Stimulated activated CD8-positive, alpha-beta memory T cell treated with anti-CD3 and anti-CD28 coated beads, Interleukin-7, amount 100 ng/mL, for 48 hours (primary cell): Measurements from ENCODE around the gene SMCR8.
"Not testable (repeated sequence)": the region's sequence is repeated elsewhere in the genome, so short reads cannot be mapped to it uniquely, and the experiment has no call there.

Experiments used
- DNase-seq, 2 donors: peaks; one replicate each; pipeline ENCODE4 v3.0.0-alpha.2; 2020; ENCODE audit warnings: low read depth in 1 of 2; ENCODE audit errors: extremely low read depth in 1 of 2

The SMCR8 gene

DNA sequence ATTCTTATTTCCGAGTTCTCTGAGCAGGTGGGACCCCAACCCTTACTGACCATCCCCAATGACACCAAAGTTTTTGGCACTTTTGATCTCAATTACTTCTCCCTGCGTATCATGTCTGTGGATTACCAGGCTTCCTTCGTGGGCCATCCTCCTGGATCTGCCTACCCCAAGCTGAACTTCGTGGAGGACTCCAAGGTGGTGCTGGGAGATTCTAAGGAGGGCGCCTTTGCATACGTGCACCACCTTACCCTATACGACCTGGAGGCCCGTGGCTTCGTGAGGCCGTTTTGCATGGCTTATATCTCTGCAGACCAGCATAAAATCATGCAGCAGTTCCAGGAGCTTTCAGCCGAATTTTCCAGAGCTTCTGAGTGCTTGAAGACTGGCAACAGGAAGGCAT is 868 bp downstream of the SMCR8 start:
- DNase-seq, result no peak

DNA sequence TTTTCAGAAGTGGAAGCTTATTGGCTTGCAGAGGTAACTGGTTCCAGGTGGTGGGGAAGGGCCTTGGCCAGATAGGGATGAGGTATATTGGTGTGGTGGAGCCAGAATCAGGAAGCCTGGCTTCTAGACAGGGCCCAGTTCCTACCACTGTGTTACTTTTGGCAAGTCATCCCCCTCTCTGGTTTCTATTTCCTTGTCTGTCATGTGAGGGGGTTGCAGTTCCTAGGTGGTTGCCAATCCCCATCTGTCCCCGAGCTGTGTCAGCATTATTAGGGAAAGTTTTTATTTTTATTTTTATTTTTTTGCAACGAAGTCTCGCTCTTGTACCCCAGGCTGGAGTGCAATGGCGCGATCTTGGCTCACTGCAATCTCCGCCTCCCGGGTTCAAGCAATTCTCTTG is 3.0 kb downstream of the SMCR8 start:
- DNase-seq, result no peak

DNA sequence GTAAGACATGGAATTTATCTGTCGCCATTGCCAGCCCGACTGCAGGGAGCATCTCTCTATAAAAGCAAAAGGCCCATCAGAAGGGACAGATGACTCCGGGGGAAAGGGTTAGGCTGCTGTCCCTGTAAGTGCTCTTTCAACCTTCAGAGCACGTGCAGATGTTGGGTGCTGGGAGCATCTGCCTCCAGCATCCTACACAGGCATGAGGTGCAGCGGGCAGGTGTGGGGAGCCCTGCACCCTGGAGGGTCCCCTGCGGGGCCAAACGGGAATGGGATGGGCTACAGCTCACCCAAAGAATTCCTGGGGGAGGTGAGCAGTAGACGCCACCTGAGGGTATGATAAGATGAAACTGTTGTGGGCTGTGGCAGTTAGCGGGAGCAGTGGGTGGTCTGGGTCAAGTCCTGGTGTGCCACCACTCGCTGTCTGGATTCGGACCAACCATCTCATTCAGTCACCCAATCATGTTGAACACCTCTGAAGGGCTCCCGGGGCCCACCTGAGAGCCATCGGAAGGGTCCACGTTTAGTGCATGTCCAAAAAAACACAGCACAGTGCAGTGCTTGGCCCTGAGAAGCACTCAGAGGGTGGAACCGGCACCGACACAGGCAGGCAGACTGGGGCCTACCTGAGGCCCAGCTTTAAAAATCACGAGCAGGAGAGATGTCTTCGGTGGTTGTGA is 3.8 kb downstream of the SMCR8 start:
- no peak for DNase-seq

DNA sequence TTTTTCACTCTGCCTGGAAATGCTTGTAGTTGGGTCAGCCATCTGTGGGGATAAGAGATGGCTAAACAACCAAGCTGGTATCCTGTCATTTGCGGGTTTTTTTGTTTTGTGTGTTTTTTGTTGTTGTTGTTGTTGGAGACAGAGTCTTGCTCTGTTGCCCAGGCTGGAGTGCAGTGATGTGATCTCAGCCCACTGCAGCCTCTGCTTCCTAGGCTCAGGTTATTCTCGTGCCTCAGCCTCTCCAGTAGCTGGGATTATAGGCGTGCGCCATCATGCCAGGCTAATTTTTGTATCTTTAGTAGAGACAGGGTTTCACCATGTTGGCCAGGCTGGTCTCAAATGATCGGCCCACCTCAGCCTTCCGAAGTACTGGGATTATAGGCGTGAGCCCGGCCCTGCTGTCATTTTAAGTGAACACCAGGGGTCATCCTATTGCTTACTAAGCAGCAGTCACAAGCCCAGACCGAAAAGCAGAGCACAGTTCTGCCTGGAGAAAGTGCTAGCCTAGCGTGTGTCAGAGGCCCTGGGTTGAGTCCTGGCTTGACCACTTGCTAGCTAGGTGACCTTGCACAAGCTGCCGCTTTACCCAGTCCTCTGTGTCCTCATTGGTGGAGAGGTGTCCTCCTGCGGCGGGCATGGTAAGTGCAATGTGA is 4.6 kb downstream of the SMCR8 start:
- DNase-seq, result no peak

DNA sequence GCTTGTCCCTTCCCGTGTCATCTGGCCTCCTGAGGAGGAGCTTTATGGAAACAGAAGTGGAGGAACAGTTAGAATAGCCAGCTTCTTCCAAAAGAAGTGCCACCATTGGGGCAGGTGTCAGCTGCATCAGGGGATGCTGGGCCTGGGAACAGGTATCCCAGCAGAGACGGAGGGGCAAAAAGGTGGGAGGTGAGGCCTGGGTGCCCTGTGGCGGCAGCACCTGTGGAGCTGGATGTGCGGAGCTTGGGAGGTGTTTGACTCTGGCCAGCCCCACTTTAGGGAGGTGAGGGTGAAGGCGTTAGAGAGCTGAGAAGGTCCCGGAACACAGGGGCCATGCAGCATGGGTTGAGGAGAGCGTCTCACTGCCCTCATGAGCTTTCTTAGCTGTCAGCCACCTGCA is 5.2 kb downstream of the SMCR8 start:
- no peak for DNase-seq

DNA sequence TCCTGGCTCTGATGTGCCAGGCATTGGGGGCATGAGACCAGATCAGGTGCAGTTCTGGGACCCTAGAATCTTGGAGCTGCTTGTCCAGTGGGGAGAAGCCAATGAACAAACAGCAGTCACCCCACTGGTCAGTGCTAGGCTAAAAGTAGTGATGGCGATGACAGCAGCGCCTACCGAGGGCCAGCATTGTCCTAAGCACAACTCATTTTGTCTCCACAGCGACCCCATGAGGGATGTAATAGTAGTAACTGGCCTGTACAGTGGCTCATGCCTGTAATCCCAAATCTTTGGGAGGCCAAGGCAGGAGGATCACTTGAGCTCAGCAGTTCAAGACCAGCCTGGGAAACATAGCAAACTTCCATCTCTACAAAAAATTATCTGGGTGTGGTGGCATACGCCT is 6.2 kb downstream of the SMCR8 start:
- DNase-seq, result no peak

DNA sequence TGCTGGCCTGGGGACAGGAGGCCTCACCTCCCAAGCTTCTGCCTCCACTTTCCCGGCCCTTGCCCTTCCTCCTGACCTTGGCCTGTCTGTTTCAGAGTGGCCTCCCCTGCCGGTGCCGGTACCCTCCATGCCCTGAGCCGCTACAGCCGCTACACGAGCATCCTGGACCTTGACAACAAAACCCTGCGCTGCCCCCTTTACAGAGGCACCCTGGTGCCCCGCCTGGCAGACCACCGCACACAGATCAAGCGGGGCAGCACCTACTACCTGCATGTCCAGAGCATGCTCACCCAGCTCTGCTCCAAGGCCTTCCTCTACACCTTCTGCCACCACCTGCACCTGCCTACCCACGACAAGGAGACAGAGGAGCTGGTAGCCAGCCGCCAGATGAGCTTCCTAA is 7.4 kb downstream of the SMCR8 start:
- DNase-seq, result no peak

DNA sequence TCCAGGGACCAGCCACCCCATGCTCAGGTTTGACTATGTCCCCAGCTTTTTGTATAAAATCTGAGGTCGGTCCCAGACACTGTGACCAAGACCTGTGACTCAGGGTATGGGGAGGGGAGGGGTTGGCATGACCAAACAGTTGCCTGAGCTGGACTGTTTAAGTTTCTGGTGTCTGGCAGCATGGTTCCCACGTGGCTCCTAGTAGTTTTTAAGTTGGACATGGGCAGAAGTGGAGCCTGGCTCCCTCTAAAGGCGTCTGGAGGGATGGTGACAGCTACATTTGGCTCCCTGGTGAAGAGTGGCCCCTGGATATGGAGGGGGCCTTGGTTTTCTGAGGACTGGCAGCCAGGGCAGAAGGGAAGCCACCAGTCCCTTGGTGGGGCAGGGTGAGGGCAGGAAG is 7.9 kb downstream of the SMCR8 start:
- no peak for DNase-seq

DNA sequence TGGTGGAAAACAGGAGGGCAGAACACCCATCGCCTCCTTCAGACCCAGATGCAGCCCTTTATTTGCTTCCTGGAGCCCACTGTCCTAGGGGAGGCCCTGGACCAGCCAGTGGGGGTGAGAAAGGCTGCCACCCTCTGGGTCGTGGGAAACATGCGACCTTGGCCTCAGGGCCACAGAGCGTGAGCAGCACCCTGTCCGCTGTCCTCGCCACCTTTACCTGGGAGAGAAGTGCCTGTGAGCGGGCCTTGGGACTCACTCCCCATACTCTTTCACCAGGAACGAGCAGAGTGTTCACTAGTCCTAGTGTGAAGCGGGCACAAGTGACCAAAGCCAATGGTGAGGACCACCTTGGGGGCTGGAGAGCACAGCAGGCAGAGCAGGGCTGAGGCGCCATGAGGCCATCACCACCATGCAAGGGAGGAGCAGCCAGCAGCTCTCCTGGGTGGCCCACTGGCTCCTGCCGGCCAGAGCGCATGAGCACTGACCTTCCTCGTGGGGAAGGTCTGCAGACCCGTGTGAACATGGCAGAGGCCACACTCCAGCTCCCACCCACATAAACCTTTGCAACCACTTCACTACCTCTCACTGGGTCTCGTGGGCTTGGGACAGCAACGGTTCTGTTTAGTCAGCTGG is 8.5 kb downstream of the SMCR8 start:
- no peak for DNase-seq

DNA sequence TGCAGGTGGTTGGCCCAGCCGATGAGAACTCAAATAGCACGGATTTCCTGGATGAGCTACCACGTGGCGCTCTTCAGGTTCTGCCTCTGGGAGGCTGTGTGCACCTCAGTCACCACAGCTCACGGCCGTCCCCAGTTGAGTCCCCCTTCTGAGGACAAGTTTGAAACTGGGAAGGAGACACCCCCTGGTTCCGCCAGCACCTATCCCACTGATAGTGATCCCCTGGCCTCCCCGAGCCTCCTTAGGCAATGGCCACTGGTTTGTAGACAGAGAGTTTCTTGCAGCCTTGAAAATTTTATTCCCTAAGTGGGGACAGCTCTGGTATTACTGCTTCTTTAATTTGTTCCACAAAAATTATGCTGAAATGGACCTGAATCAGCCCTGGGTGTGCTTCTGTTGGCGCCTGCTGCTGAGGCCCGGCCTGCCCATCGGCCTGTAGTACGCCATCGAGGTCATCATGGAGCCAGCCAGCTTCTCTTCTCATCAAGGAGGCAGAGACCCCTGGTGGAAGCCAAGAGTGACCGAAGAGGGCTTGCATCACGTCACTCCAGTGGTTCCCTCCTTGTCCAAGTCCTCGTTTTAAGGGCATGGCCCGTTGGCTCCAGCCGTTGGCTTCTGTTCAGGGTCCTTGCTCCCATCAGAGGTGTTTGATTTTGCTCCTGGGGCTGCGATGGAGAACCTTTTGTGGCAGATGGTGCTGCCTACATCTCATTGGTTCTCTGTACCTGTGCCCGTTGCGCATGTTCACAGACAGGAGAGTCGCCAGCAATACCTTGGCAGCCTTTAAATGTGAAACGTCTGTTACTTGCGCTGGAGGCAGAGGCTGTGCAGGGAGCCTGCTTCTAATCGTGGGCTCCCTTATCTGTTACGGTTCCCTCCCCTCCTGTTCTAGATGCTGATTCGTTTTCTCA is 9.3 kb downstream of the SMCR8 start:
- DNase-seq, result no peak

DNA sequence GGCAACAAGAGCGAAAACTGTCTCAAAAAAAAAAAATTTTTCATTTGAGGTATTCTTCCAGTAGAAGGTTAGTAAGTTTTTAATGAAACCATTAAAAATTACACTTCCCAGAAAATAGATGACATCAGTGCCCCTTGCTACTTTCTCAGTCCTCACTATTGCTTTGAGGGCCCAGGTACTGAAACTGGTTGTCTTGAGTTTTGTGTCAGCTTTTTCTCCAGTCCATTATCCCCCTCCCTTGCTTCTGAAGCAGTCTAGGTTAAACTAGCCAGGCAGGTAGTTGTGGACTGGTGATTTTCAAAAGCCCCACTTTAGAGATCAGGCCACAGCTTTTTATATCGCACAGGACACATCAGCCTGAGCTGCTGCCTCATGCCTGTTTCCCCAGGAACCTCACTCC is 10.9 kb downstream of the SMCR8 start:
- no peak for DNase-seq

DNA sequence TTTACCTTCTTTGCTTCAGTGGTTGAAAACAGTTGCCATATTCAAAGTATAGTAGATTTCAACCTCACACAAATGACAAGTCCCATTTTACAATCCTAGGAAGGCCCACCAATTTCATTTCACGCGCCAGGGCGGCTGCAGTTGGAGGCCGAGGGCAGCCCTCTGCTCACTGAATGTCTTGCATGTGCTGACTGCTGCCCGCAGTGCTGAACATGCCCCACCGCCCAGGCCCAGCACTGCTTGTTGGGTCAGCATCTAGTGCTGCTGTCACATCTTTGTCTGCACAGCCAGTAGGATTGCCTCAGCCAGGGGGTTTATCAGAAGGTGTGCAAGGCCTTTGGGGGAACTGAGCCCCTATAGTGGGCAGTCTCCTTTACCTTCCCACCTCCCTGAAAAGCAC is 11.5 kb downstream of the SMCR8 start:
- no peak for DNase-seq

DNA sequence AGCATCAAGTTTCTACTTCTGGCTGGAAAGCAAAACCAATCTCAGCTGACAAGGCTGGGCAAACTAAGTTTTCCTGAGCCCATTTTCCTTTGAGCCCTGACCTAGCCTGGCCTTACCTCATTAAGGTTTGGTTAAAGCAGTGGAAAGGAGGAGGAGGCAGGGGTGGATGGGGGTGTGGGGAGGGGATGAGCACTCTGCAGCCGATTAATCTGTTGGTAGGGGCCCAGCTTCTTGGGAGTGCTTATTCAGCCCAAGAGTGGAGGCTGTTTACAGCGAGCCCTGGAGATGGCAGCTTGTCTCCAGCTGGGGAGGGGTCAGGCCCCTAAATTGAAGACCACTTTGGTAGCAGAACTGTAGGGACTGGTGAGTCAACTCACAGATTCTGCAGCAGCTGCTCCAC is 12.0 kb downstream of the SMCR8 start:
- no peak for DNase-seq

DNA sequence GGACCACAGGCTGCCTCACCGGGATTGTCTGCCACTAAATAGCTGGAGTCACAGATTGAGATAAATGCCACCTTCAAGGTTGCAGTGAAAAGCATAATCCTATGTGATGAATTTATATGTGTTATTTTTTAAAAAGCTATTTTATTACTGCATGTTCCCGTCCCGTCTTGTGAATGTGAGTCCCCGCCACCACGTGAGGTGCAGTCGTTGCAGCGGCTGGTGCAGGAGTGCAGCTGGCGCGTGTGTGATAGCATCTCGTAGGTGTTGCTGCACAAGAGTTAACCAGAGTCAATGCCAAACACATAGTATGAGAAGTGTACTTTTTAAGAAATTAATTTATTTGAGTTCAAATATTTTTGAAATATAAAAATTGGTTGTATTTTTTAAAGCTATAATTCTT is 12.5 kb downstream of the SMCR8 start:
- no peak for DNase-seq

DNA sequence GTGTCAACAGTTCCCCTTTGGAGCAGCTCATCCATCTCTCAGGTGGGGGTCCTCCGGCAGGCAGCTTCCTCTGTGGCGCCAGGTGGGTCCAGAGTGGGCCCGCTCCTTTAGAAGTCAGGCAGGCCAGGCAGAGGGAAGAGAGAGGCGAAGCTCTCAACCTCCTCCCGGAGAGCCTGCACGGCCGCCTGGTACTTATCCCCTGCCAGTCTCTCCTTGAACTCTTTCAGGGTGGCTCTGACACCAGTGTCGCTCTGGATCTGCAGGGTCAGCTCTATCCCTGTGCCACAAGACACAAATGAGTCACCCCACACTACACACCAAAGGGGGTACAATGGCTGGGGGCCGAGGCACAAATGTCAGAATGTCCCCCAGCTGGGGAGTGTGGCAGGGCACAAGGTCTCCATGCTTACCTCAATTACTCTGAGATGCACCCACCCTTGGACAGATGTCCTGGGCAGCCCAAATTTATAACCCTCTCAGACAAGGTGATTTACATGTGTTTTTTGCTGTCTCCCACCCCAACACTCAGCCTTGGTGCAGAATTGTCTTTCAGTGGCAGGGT is 13.6 kb downstream of the SMCR8 start:
- DNase-seq, result no peak

DNA sequence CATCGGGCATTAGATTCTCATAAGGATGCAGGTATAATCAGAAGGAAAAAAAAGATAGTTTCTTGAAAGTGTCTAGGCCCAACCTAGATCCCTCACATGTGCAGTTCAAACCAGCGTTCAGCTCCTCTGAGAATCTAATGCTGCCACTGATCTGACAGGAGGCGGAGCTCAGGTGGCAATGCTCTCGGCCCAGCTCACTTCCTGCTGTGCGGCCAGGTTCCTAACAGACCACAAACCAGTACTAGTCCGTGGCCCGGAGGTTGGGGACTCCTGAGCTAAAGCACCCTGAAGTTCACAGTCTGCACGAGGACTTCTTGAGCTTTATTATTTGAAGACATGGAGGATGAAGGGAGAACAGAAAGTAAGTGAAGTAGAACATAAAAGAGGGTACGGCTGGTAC is 16.8 kb downstream of the SMCR8 start:
- no peak for DNase-seq

DNA sequence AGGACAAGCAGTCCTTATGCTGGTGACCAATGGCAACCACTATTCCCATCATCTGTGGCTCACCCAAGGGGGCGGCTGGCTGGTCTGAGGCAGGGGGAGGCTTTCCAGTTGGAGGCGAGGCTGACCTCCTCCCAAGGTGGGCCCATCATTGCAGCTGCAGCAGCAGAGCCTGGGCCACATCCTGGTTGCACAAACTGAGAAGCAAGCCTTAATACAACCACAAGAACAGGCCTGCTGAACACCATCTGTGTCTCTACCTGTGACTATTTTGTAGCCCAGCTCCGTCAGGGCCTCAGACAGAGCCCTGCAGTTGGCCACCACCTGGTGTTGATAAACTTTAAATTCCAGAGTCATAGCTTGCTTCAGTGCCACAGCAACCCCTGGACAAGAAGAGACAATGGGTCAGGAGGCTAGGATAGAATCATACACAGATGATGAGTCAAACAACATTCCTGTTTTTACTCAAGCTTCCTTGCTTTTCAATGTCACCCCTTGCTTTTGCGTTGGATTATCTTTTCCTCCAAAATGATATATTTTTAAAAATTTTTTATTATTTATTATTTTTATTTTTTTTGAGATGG is 17.9 kb downstream of the SMCR8 start:
- DNase-seq, result no peak

DNA sequence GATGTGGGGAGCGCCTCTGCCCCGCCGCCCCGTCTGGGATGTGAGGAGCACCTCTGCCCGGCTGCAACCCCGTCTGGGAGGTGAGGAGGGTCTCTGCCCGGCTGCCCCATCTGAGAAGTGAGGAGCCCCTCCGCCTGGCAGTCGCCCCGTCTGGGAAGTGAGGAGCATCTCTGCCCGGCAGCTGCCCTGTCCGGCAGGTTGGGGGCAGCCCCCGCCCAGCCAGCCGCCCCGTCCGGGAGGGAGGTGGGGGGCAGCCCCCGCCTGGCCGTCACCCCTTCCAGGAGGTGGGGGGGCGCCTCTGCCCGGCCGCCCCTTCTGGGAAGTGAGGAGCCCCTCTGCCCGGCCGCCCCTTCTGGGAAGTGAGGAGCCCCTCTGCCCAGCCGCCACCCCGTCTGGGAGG is 23.1 kb downstream of the SMCR8 start:
- not testable (repeated sequence) for DNase-seq

DNA sequence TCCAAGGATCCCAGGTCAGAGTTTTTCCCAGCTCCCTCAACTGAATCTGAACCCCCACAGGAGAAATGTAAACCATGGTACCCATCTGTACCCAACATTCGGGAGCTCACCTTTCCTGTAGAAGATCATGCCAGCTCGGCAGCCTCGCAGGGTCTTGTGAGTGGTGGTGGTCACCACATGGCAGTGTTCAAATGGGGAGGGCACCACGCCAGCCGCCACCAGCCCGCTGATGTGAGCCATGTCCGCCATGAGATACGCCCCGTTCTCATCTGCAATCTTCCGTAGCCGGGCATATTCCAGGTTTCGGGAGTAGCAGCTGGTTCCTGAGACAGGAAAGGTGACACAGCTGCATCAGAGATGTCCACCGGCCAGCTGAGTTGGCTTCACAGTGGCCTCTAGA is 24.8 kb downstream of the SMCR8 start:
- DNase-seq, result no peak

DNA sequence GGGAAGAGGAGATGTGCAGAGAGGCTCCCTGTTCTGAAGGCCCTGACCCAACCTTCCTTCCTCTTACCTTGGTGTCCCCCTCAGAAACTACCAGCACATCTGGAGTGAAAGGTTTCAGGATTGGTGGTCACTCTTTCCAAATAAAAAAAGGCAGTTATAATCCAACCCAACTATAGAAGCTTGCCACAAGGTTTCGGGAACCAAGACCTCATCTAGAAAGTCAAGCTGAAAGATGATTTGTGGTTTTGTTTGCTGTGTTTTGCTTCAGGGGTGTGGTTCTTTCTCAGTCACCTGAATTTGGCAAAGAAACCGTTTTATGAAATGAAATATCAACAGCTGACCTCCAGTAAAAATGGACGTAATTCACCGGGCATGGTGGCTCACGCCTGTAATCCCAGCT is 28.9 kb downstream of the SMCR8 start:
- DNase-seq, result no peak

DNA sequence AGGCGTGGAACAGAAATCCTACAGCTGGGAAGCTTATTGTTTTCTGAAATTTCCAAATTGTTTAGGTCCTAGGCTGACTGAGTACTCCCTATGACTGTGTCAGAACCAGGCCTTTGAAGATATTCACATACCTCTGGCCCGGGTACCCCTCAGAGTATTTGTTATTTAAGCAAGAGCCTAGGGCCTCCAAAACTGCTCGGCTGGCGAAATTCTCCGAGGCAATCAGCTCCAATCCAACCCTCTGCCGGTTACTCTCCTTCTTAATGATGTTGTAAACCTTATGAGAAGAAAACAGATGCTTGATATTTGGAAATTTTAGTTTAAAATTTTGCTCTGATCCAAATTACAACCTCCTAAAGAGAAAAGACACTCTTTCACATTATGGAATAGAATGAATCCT is 38.4 kb downstream of the SMCR8 start:
- DNase-seq, result no peak
